Left renal pelvis (tissue), 4 donors: ENCODE results near the gene RPS6KB1. TPM values are rescaled to one million over a fixed set of nuclear protein-coding genes. Genes with fewer than 3 reads are reported as not detected.
A peak's percentile ranks its signal among the peaks of the same experiment; 100 is the strongest.
"Not testable (repeated sequence)": the region's sequence is repeated elsewhere in the genome, so short reads cannot be mapped to it uniquely, and the experiment has no call there.

Source experiments
- DNase-seq, 4 donors: peaks; one replicate each; pipeline ENCODE4 v3.0.0-alpha.2; 2013; ENCODE audit warnings: low read depth in 4 of 4, low spot score in 3 of 4
- polyA plus RNA-seq, 4 donors: library from polyadenylated mRNA; unstranded; fragments of 120-200 nt; gene quantifications; one replicate each; pipeline ENCODE4 v1.2.1, GENCODE V29; 2013; ENCODE audit not compliant: insufficient read length in 4 of 4

The RPS6KB1 gene
- polyA plus RNA-seq: 10 to 100 TPM; 40.5 to 44.8 (median 43.8) TPM

- DNase-seq: peak; percentile 98 to 99 (median 98)
Observed at GRCh38 chr17:59892924-59893675, at the start of gene RPS6KB1, which contains the start of gene TUBD1. Gene RPS6KB1, plus strand, starts transcription at chr17:59893121. Its CDS starts 64 bp downstream, at chr17:59893185. Gene TUBD1, minus strand, starts transcription at chr17:59892943. Its CDS starts 1,941 bp downstream, at chr17:59891002.

DNA sequence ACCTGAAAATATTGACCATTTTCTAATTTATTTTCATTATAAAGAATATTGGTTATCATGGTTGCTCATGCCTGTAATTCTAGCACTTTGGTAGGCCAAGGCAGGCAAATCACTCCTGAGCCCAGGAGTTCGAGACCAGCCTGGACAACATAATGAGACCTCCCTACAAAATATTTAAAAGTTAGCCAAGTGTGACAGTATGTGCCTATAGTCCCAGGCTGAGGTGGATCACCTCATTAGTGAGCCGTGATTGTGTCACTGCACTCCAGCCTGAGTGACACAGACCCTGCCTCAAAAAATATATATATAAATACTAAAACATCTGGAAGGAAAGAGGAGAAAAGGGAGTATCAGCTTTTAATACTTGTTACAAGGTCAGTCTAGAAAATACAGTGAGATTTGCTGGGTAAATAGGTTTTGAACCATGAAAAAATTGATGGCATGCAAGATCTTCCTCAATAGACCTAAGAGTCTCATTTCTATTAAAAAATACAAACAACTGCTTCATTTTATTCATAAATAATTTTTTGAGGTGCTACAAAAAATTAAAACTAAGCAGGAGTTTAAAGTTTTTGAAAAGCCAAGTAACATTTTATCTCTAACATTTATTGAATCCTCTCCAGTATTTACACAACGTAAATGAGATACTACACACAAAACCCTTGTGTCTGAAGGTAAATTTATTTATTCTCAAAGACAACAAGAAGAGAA is 47.9 kb upstream of the RPS6KB1 start:
- DNase-seq: no peak

- no peak for DNase-seq
Observed at GRCh38 chr17:59845595-59846393, 47.1 kb upstream of the RPS6KB1 start.

DNA sequence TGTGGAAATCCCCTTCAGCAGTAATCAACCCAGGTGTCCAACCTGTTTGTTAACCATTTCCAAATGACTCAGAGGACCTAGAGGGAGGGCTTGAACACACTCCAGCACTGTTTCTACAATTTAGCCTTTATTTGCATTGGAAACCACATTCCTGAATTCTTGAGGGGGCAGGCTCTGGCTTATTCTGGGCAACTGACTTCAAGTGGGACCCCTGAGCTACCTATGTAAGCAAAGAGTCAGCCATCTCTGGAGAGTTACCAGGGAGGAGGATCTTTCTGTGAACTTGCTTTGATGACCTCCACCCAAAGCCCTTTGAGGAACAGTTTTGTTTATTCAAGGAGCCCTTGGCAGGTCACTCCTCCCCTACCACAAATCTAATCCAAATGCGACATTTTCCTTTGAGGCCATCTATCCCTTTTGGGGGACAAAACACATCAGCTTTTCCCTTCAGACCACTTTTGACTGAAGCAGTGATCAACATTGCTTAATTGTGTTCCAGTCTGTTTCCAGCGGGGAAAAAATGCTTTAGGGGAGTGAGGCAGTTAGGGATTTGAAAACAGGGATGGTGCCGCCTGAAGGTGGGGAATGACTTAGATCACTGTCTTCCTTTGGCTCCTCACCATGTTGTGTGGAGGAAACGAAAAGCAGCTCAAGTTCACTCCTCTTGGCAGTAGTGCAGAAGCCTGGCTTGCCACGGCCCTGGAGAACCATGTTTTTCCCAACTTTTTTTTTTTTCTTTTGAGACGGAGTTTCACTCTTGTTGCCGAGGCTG is 46.3 kb upstream of the RPS6KB1 start:
- no peak for DNase-seq

DNA sequence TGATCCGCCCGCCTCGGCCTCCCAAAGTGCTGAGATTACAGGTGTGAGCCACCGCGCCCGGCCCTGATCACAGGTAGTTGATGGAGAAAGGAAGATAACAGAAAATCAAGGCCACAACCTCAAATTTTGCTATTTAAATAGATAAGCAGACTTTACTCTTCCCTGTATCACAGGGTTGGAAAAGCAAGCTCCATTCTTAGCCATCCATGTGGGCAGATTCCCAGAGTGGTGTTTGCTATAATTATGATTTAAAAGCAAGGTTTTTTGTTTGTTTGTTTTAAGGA is 44.6 kb upstream of the RPS6KB1 start:
- DNase-seq: no peak

DNA sequence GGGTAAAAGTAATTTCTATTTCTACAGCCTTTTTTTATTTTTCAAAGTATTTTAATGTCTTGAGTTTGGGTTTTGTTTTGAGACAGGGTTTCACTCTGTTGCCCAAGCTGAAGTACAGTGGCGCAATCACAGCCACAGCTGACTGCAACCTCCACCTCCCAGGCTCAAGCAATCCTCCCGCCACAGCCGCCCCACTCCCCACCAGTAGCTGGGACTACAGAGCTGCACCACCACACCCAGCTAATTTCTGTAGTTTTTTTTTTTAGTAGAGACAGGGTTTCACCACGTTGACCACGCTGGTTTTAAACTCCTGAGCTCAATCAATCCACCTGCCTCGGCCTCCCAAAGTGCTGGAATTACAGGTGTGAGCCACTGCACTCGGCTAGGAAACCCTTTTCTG is 44.1 kb upstream of the RPS6KB1 start:
- DNase-seq: no peak

GRCh38 chr17:59850311-59850710 is 42.6 kb upstream of the RPS6KB1 start:
- DNase-seq: not testable (repeated sequence)

- DNase-seq: no peak
Observed at GRCh38 chr17:59851439-59852375, 41.2 kb upstream of the RPS6KB1 start.

GRCh38 chr17:59852847-59853167 is 40.1 kb upstream of the RPS6KB1 start:
- DNase-seq: not testable (repeated sequence)

GRCh38 chr17:59853168-59853918 is 39.6 kb upstream of the RPS6KB1 start:
- no peak for DNase-seq

GRCh38 chr17:59853919-59854729 is 38.8 kb upstream of the RPS6KB1 start:
- DNase-seq: not testable (repeated sequence)

- DNase-seq: no peak
Observed at GRCh38 chr17:59856859-59857794, 35.8 kb upstream of the RPS6KB1 start.

DNA sequence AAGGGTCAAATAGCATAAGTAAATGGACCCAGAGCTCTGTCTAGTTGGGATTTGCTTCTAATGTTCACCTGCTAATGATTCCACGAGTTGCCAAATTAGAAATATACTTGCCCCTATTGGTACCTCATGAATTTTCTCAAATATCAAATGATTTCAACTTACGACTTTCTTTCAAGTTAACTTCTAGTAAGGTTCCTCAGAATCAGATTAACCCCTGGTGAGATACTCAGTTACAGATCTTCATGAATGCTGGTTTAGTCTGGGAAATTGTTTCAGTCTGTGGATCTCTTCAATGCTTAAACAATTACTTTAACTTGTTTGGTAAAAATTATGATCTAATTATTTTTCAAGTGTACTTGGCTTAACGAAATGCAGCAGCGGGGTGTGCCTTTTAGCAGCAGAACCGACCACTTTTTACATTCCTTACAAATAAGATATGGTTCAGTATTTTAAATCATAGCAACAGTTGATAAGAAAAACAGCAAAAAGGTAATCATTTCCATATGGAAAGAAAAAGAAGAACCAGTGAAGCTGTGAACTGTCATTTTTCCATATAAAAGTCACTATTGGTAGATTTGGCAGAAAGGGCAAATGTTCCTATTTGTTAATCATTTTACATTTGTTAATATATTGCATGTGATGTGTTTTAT is 34.6 kb upstream of the RPS6KB1 start:
- DNase-seq: no peak

GRCh38 chr17:59858932-59859331 is 34.0 kb upstream of the RPS6KB1 start:
- no peak for DNase-seq

DNA sequence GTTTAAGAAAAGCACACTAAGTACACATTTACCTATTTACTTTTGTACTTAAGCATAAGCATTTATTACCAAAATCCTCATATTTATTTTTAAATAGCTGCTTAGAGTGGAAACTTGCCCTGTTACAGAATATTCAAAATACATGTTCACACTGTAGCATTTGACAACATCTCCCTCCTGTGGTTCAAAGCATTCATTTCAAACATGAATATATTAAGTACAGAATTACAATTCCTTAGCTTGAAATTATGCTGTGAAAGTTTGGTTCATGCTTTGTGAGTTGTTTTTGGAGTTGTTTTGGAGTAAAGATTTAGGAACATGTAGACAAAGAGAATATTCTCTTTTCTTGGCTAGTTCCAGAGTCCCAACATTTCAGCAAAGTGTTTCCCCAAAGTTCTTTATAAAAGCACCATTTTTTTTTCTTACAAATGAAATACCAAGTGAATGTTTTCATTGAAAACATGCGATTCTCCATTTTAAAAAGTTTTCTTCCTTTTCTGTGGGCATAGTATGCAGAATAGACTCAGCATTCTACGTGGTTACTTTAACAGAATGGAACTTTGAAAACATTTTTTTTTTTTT is 33.4 kb upstream of the RPS6KB1 start:
- no peak for DNase-seq

- DNase-seq: no peak
Observed at GRCh38 chr17:59863616-59864015, 29.3 kb upstream of the RPS6KB1 start.
